HG02852 (cell line): ENCODE measurements around the gene REPIN1.

Experiments used
- ATAC-seq: cut with Tn5 transposase; IDR thresholded peaks from one replicate; pipeline ENCODE4 v1.9.1; 2021; ENCODE audit warnings: mild to moderate bottlenecking, moderate library complexity; ENCODE audit not compliant: unreplicated experiment

Gene REPIN1

DNA sequence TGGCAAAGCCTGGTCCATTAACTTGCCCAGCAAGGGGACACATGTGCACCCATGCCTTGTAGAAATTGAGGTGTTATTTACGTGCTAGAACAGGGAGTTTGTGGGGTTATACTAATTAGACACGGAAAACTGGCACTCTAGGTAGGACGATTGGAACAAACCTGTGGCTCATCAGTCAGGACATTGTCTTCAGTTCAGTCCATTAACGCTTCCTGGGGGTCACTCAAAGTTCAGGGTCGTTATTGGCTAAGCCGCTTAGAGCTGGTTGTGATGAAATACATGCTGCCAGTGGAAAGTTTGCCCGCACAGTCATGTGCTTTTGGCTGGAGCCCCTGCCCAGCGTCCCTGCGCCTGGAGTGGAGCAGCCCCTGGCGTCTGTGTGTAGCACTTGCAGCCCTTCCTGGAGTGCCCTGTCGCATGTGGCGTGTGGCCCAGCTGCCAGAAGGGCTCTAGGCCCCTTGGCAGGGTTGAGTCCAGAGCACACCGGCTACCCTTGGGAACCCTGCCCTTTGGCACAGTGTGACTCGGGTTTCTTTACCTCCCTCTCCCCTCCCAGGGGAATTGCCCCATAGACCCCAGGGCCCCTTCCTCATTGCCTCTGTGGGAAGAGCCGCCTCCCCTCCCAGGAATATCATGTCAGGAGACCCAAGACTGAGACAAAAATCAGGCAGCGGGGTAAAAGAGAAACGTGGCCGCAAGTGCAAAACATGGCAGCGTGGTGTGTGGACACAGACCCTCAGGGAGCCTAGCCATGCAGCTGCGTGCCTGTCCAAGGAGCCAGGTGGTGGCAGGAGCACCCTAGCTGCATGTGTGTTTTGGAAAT is 20.3 kb downstream of the REPIN1 start:
- ATAC-seq, result no peak

DNA sequence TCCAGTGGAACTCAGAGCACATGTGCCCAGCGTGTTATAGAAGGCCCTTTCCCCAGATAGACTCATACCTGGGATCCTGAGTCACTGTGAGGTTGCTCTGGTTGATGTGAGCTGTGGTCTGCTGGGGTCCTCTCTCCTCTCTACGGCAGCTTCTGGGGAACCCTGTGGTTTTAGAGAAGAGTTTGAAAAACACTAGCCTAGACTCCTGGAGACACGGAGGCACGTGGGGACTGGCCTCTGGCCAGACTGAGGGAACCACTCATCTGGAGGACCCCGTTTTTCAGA is 20.9 kb downstream of the REPIN1 start:
- ATAC-seq, result no peak

DNA sequence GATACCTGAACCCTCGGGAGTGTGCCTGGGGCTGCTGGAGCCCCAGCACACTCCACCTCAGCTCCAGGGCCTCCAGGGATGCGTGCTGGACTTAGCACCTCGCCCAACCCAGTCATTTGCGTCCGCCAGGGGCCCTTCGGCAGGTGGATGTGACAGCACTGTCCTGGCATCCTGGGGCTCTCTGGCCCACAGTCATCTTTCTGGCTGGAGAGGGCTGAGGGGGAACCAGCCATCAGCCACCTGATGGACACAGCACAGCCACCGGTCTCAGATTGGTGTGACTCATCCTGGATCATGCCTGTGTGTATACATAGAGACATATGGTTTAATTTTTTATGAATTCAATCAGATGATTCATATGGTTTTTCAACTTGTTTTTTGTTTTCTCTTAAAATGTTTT is 21.6 kb downstream of the REPIN1 start:
- no peak for ATAC-seq

DNA sequence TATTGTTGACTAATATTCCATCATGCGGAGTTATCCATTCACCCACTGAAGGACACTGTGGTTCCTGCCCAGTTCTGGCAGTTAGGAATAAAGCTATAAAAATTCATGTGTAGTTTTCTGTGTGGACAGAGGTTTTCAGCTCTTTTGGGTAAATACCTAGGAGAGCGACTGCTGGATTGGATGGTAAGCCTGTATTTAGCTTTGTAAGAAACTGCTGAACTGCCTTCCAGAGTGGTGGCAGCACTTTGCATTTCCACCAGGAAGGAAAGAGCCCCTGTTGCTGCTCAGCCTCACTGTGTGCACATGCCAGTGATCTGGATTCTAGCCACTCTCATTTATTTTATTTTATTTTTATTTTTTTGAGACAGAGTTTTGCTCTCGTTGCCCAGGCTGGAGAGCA is 24.7 kb downstream of the REPIN1 start:
- ATAC-seq, result no peak

DNA sequence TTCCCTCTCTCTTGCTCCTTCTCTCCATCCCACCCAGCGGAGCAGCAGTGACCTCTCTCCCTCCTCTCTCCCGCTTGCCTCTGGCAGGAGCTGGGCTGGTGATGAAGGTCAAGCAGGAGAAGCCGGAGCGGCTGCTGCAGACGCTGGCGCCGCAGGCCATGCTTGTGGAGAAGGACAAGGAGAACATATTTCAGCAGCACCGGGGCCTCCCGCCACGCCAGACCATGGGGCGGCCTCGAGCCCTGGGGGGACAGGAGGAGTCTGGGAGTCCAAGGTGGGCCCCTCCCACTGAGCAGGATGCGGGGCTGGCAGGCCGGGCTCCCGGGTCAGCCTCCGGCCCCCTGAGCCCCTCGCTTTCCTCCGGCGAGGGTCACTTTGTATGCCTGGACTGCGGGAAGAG is 27.8 kb downstream of the REPIN1 start:
- ATAC-seq, result no peak

DNA sequence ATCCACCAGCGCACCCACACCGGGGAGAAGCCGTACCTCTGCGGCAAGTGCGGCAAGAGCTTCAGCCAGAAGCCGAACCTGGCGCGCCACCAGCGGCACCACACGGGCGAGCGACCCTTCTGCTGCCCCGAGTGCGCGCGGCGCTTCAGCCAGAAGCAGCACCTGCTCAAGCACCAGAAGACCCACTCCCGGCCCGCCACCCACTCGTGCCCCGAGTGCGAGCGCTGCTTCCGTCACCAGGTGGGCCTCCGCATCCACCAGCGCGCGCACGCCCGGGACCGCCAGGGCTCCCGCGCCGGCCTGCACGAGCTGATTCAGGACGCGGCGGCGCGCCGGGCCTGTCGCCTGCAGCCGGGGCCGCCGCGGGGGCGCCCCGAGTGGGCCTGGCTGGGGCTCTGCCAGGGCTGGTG is 28.2 kb downstream of the REPIN1 start:
- no peak for ATAC-seq

DNA sequence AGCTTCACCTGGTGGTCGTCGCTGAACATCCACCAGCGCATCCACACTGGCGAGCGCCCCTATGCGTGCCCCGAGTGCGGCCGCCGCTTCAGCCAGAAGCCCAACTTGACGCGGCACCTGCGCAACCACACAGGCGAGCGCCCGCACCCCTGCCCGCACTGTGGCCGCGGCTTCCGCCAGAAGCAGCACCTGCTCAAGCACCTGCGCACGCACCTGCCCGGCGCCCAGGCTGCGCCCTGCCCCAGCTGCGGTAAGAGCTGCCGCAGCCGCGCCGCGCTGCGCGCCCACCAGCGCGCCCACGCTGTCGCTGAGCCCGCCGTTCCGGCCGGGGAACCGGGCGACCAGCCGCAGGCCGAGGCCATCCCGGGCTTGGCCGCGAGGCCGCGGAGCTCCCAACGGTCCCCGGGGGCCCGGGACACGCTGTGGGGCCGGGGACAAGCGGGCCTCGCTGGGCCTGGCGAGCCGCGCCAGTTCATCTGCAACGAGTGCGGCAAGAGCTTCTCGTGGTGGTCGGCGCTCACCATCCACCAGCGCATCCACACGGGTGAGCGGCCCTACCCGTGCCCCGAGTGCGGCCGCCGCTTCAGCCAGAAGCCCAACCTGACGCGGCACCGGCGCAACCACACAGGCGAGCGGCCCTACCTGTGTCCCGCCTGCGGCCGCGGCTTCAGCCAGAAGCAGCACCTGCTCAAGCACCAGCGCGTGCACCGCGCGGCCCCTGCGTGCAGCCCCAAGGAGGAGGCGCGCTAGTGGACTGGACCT is 28.9 kb downstream of the REPIN1 start:
- ATAC-seq, result no peak

DNA sequence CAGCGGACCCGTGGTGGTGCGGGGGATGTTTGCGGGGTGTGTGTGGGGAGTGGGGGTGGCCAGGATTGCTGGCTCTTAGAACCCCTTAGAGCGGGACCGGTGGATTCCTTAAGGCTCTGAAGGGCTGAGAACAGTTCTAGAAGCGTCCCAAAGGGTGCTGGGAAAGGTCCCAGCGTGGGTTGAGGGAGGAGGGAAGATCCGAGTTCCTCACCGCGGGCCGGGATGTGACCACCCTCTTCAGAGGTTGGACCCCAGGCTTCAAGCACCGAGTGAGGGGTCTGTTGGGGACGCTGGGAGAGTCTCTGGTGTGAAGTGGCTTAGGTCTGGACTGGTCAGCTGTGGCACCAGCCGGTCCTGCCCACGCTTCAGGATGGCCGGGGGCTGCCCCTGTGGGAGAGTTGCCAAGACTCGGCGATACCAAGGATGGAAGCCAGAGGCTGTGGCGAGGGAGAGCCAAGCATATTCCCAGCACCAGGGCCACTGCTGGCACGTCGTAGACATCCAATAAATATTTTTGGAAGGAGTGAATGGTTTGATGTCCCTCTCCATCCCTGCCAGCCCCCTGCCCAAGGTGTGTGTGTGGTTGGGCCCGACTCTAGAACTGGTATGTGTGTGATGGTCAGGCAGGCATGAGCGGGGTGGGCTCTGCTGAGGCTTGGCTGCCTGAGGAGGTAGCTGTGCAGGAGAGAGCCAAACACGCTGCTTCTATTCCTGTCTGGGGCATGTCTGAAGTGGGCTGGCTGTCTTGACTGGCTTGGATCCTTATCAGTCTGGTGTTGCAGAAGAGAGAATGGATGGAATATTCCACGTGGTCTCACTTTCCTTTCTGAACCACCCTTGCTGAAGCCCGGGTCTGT is 29.7 kb downstream of the REPIN1 start:
- ATAC-seq, result no peak

DNA sequence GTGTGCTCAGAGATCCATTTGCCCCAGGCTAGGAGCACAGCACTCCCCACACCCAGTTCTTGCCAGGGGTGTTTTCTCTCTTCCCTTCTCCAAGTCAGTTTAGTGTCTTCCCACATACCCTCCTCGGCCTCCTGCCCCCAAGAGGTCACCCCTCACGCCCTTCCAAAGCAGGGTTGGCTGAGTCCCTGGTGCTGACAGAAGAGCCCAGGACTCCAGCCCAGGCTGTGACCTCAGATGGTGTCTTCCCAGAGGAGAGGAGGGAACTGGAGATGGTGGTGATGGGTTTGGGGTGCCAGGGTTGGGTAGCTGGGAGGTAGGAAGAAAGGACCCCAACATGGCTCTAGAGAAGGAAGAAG is 30.3 kb downstream of the REPIN1 start:
- no peak for ATAC-seq

DNA sequence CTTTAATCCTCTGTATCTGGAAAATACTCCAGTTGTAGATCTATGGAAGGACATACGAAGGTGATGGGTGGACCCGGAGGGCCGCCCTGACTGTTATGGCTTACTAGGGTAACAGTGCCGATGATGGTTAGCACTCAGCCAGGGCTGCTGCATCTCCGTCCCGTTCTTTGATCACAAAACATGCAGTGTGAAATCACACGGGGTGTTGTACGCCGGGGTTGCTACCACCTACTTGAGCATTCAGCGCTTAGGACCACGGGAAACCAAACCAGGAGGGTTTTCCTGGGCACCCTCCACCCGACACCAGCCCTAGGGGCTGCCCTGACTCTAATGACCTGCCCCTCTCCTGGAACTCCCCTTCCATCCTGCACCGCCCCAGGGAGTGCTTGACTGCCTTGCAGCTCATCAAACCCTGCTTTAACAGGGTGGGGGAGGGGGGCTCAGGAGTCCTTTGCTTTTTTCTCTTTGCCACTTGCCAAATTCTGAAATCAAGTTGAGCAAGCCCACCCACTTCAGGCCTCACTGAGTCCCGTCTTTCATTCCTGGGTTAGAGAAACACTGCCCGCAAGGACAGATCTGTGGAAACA is 30.9 kb downstream of the REPIN1 start:
- no peak for ATAC-seq

DNA sequence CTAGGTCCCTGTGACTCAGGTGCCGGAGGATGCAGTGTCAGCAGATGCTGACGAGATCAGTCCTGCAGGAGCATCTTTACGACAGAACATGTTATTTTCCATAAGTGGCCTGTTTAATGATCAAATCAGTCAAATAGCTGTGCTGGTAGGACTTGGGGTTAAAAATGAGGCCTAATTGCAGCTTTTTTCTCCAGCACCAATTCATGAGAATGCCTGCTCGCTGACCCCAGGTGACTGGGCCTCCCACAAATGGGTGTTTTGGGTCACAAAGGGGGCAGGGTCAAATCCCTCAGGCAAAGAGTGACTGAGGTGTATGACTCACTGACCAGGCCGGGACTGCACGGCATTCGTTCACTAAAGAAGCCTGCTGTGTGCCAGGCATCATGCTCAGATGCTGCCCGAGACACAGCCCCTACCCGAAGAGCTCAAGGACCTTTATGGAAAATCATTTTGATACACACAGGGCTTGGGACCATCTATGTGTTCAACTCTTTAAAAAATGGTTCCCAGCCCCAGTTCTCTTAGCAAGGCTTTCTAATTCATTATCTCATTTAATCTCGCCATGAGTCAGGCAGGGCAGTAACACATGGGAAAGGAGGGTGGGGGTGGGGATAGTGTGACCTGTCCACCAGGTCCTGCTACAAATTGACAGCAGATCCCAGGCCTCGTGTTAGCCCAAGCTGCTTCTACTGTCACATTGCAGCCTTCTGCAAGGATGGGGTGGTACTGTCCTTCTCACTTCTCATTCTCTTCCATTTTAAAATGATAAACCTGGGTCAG is 31.6 kb downstream of the REPIN1 start:
- no peak for ATAC-seq

DNA sequence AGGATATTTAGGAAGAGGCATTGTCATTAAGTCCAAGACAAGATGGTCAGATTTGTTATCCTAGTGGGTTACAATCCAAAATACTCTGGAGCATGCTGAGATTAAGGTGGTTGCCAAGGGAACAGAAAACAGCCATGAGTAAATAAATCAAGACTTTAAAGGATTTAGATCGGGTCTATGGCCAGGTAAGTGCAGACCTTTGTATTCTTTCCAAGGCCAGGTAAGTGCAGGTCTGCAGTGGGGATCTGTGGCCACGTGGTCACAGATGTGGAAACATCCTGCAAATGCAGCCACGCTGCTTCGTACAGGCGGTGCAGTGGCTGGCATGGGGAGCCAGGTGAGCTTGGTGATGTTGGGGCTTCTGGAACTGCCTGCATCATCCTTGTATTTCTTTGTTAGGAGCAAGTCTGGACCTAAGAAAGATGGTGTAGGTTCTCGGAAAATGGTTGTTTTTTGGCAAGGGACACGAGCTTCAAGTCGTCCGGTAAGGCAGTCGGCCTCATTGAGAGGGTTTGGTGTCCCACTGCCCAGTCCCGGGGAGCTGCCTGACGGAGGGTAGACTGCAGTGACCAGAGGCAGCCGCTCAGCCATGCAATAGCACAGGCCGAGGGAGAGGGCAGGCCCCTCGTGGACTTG is 32.3 kb downstream of the REPIN1 start:
- no peak for ATAC-seq

DNA sequence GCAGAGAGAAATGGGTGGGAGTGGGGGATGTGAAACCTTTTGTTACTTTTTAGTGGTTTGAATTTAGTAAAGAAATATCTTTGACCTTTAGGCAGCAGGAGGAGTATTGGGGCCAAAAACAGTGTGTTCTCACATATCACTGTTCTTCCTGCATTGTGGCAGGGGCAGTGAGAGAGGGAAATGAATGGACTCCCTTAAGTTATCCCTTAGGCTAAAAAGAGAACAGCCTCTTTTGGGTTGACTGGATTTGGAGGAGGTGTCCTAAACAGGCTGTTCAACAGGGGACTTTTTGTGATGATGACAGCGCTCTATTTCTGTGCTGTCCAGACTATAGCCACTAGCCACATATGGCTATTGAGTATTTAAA is 32.8 kb downstream of the REPIN1 start:
- ATAC-seq, result no peak

DNA sequence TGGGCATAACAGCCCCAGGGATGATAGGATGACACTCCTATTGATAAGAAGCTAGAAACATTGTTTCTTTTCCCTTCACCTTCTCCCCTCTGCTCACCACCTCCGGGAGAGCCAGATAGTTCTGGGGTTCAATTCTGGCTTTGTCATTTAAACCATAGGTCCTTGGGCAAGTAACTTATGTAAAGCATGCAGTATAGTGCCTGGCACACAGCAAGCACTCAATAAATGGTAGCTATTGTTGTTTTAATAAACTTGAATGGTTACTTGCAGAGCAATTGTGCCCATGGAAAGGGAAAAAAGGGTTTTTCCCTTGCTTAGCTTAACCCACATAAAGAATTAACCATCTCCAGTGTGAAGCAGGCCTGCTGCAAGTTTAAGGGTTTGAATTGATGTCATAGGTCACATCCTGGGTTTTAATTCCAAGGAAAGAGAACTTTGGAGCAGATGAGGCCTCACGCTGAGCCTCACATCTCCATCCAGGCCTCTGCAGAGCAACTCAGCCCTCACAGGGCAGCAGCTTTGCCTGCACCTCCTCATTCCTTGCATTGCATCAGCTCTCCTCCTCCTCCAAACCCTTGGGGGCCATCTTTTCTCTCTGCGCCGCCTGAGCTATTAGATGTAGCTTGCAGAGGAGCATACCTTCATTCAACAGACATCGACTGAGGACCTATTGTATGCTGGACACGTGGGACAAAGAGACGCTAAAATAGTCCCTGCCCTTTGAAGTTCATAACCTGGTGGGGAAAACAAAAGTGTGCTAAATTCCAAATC is 33.4 kb downstream of the REPIN1 start:
- no peak for ATAC-seq

DNA sequence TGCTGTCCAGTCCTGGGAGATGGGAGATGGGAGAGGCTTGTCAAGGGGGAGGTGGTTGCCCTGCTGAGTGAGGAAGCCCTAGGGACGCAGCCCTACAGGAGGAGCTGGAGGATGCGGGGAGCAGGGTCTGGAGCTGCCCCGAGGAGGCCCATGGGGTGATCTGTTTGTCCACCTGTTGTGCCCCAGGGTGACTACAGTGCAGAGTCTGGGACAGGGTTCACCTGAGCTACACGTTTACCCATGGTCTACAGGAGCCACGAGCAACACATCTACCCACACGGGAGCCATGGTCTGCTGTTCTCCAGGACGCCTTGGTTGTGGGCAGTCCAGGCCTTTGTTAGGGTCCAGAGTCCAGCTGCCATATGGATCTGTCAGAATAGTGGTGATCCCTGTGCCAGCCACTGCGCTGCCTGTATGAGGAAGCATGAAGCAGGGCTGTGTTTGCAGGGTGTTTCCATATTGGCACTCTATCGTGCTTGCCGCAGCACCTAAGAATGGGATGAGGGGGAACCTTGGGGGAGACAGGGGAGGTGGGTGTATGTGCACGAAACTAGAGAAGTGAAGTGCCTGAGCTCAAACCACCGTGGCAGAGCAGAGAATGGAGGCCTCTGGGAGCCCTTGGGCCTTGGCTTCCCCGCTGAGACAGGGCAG is 34.2 kb downstream of the REPIN1 start:
- no peak for ATAC-seq

DNA sequence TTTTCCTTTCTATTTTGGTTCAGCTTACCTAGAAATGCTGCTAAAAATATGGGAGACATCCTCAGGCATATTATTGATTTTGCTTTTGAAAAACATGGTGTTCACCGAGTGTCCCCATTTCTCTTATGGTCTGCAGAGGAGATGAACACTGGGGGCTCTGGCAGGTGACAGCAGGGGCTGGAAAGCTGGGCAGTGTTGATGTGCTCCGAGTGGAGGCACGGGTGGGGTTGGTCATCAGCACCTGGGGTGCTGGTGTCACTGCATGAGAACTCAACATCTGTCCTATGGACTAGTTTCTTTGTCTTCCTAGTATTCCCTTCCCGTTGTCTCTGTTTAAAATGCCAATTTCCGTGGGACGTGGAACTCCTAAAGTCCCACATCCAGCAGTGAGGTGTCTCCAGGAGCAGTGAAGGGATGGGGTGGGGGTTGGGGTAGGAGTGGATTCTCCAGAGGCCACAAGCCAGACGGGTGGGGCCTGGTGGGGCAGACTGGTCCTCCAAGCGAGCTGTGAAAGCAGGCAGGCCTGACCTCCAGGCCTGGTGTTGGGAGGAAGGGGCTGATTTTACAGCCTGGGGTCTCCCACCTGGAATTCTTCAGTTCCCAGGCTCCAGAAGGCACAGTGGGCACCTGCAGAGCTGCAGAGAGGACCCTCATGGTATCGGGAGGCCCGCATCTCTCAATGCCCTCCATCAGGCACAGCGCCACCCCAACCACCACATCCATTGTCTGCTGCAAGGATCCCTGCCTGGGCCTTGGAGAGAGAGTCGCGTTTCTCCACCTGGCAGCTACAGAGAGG is 35.0 kb downstream of the REPIN1 start:
- ATAC-seq, result no peak

DNA sequence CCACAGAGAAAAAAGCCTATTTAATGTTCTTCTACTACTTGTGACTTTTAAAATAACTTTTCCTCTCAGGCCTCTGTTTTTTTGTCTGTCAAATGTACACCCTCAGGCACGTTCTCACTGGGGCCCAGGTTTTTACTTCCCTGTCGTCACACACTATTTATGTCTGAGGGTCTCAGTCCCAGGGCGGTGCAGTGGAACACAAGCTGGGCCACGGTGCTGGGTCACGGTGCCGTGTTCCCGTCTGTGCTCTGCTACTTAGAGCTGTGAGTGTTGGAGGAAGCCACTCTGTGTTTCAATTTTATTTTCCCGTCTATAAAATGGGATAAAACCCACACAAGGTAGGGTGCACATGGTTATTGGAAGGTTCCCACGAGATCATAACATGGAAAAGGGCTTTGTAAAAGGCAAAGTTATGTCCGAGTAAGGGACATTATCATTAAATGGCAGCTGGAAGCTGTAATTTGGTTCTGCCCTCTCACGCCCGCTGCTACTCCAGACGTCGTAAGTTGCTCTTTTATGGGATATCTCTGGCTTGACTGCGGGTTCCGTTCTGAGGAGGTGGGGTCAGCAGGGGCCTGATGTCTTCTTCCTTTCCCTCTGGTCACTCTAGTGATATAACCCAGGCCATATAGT is 35.7 kb downstream of the REPIN1 start:
- ATAC-seq, result no peak
